ENCODE measurements around the gene CX3CR1.

CX3CR1 gene

DNA sequence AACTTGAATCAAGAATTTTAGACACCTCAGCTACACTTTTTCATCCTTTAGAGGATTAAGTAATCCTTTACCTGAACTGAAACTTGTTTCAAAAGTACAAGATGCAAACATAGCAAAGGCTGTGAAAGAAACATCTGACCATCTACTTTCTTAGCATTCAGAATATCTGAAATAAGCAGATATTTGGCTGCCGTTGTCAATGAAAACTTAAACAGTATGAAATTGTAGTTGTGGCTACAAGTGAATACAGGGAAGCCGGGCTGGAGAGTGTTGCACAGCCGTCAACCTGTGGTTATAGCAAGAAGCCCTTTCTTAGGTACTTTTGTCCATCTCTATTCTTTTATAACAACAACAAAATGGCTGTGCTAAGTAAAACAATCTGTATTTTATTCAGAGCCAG, 6.9 kb upstream of the CX3CR1 start:
- TF ChIP-seq EZH2phosphoT487 (IDR thresholded peaks at IDR 0.05; ENCODE audit: low read length) = no peak
- TF ChIP-seq EZH2 (optimal IDR thresholded peaks at IDR 0.05; ENCODE audit: low read depth, low read length) = no peak
- TF ChIP-seq, protein P1, sequence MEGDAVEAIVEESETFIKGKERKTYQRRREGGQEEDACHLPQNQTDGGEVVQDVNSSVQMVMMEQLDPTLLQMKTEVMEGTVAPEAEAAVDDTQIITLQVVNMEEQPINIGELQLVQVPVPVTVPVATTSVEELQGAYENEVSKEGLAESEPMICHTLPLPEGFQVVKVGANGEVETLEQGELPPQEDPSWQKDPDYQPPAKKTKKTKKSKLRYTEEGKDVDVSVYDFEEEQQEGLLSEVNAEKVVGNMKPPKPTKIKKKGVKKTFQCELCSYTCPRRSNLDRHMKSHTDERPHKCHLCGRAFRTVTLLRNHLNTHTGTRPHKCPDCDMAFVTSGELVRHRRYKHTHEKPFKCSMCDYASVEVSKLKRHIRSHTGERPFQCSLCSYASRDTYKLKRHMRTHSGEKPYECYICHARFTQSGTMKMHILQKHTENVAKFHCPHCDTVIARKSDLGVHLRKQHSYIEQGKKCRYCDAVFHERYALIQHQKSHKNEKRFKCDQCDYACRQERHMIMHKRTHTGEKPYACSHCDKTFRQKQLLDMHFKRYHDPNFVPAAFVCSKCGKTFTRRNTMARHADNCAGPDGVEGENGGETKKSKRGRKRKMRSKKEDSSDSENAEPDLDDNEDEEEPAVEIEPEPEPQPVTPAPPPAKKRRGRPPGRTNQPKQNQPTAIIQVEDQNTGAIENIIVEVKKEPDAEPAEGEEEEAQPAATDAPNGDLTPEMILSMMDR (IDR thresholded peaks at IDR 0.05; ENCODE audit: low read length) = no peak
- H3K9ac ChIP-seq (ENCODE audit: low read length) = peak overlapping the region; percentile 35; the same call in 1 of the 2 replicates

DNA sequence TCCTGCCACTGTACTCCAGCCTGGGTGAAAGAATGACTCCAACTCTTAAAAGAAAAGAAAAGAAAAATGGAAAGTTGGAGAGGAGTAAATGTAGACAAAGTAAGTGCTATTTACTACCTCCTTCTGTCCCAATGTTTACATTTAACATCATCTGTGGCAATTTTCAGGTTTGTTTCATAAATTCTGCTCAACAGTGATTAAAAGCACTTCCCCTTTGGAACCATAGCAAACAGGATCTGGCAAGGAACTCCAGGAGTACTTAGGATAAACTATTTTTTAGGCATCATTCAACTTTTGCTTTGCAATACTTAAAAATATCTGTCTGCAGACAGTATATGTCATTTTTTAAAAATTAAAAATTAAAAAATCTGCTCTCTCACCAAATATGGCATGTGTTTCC, 5.5 kb upstream of the CX3CR1 start:
- TF ChIP-seq EZH2 (optimal IDR thresholded peaks at IDR 0.05; ENCODE audit: low read depth, low read length) (no peak), EZH2phosphoT487 (IDR thresholded peaks at IDR 0.05; ENCODE audit: low read length) (no peak)
- TF ChIP-seq, protein P1 (IDR thresholded peaks at IDR 0.05; ENCODE audit: low read length) = no peak
- Histone ChIP-seq H4K20me1 (ENCODE audit: insufficient read depth, low read length) (no peaks in the 10 kb centered on the region), H3K79me2 (ENCODE audit: low read length) (no peaks in the 10 kb centered on the region), H3K4me2 (ENCODE audit: low read depth, low read length) (no peak overlapping the region), H3K27me3 (replicated peaks; ENCODE audit: insufficient read depth, low read length) (no peaks in the 10 kb centered on the region), H3K4me3 (ENCODE audit: low read length) (no peak overlapping the region), H3K36me3 (replicated peaks; ENCODE audit: insufficient read depth, low read length) (no peaks in the 10 kb centered on the region), H3F3A (ENCODE audit: insufficient read depth, low read length) (peaks cover 20% of the 10 kb centered on the region), H3K9me2 (replicated peaks; ENCODE audit: insufficient read depth, low read length) (no peaks in the 10 kb centered on the region), H2AFZ (ENCODE audit: low read length) (no peak overlapping the region), H3K4me1 (ENCODE audit: low read length) (peaks cover 58% of the 10 kb centered on the region), H3K9ac (ENCODE audit: low read length) (no peak overlapping the region), H3K27ac (ENCODE audit: low read length) (no peak overlapping the region), H3K9me3 (replicated peaks; ENCODE audit: insufficient read depth, low read length) (no peaks in the 10 kb centered on the region)
- no peak for DNase-seq

More for the DNA sequence above, 6.9 kb upstream of the CX3CR1 start:
- no peaks in the 10 kb centered on the region for H3K9me3 ChIP-seq (replicated peaks; ENCODE audit: insufficient read depth, low read length)
- peaks cover 24% of the 10 kb centered on the region for H3F3A ChIP-seq (ENCODE audit: insufficient read depth, low read length)
- peak overlapping the region; percentile 86 for H3K27ac ChIP-seq (ENCODE audit: low read length)
- H3K9me2 ChIP-seq (replicated peaks; ENCODE audit: insufficient read depth, low read length) = no peaks in the 10 kb centered on the region
- H3K4me2 ChIP-seq (ENCODE audit: low read depth, low read length) = peak overlapping the region; percentile 48
- no peaks in the 10 kb centered on the region for H3K79me2 ChIP-seq (ENCODE audit: low read length)
- H3K36me3 ChIP-seq (replicated peaks; ENCODE audit: insufficient read depth, low read length) = no peaks in the 10 kb centered on the region
- peak overlapping the region; percentile 2; the same call in 1 of the 2 replicates for H3K4me3 ChIP-seq (ENCODE audit: low read length)
- no peaks in the 10 kb centered on the region for H3K27me3 ChIP-seq (replicated peaks; ENCODE audit: insufficient read depth, low read length)
- no peaks in the 10 kb centered on the region for H4K20me1 ChIP-seq (ENCODE audit: insufficient read depth, low read length)
- peak; percentile 86 for DNase-seq
- peaks cover 59% of the 10 kb centered on the region for H3K4me1 ChIP-seq (ENCODE audit: low read length)
- peak overlapping the region; percentile 46 for H2AFZ ChIP-seq (ENCODE audit: low read length)

DNA sequence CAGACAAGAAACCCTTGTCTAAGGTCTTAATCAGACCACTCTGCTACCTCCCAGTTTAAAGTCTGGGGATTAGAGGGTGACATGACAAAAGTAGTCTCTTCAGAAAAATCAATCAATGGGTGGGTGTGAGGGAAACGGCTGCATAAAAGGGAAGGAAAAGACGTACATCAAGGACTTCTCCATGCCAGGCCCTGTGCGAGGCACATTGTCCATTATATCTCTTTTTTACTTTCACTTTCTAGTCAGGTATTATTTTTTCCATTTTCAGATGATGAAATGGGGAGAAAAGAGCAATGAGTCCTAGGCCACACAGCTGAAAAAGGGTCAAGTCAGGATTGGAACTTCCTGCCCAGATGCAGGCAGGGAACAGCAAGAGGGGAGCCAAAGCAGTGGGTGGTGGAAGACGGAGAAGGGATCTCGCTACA, 4.6 kb upstream of the CX3CR1 start:
- H3K9me2 ChIP-seq (replicated peaks; ENCODE audit: insufficient read depth, low read length) = no peaks in the 10 kb centered on the region
- no peak for TF ChIP-seq EZH2phosphoT487 (IDR thresholded peaks at IDR 0.05; ENCODE audit: low read length)
- TF ChIP-seq EZH2 (optimal IDR thresholded peaks at IDR 0.05; ENCODE audit: low read depth, low read length) = no peak
- TF ChIP-seq, protein P1 (IDR thresholded peaks at IDR 0.05; ENCODE audit: low read length) = no peak
- no peak overlapping the region for H3K9ac ChIP-seq (ENCODE audit: low read length)
- H3F3A ChIP-seq (ENCODE audit: insufficient read depth, low read length) = peaks cover 13% of the 10 kb centered on the region
- no peaks in the 10 kb centered on the region for H3K27me3 ChIP-seq (replicated peaks; ENCODE audit: insufficient read depth, low read length)
- no peaks in the 10 kb centered on the region for H3K36me3 ChIP-seq (replicated peaks; ENCODE audit: insufficient read depth, low read length)
- H4K20me1 ChIP-seq (ENCODE audit: insufficient read depth, low read length) = no peaks in the 10 kb centered on the region
- H3K4me1 ChIP-seq (ENCODE audit: low read length) = peaks cover 58% of the 10 kb centered on the region
- DNase-seq = no peak
- no peak overlapping the region for H3K4me3 ChIP-seq (ENCODE audit: low read length)
- no peaks in the 10 kb centered on the region for H3K9me3 ChIP-seq (replicated peaks; ENCODE audit: insufficient read depth, low read length)
- no peak overlapping the region for H3K4me2 ChIP-seq (ENCODE audit: low read depth, low read length)
- H3K27ac ChIP-seq (ENCODE audit: low read length) = no peak overlapping the region
- H2AFZ ChIP-seq (ENCODE audit: low read length) = no peak overlapping the region
- no peaks in the 10 kb centered on the region for H3K79me2 ChIP-seq (ENCODE audit: low read length)
